NCI-H2107 treated with DMSO at 0.1 percent for 48 hours (cell line): Measurements from ENCODE around the gene HSD17B4.
A peak's percentile ranks its signal among the peaks of the same experiment; 100 is the strongest.
"Not testable (repeated sequence)": the region's sequence is repeated elsewhere in the genome, so short reads cannot be mapped to it uniquely, and the experiment has no call there.

Experiments used
- DNase-seq: peaks from one replicate; lab custom pipeline; 2025; ENCODE audit not compliant: unreplicated experiment; lab: John Stamatoyannopoulos, UW

The HSD17B4 gene, protein sequence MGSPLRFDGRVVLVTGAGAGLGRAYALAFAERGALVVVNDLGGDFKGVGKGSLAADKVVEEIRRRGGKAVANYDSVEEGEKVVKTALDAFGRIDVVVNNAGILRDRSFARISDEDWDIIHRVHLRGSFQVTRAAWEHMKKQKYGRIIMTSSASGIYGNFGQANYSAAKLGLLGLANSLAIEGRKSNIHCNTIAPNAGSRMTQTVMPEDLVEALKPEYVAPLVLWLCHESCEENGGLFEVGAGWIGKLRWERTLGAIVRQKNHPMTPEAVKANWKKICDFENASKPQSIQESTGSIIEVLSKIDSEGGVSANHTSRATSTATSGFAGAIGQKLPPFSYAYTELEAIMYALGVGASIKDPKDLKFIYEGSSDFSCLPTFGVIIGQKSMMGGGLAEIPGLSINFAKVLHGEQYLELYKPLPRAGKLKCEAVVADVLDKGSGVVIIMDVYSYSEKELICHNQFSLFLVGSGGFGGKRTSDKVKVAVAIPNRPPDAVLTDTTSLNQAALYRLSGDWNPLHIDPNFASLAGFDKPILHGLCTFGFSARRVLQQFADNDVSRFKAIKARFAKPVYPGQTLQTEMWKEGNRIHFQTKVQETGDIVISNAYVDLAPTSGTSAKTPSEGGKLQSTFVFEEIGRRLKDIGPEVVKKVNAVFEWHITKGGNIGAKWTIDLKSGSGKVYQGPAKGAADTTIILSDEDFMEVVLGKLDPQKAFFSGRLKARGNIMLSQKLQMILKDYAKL

GRCh38 chr5:119452373-119453039 lies at the start of gene HSD17B4:
TSS of gene HSD17B4 (plus strand) at chr5:119452497. CDS start at chr5:119452576, 79 bp downstream.
- peak; percentile 72 for DNase-seq

- no peak for DNase-seq
Measured at GRCh38 chr5:119402555-119402954, 49.7 kb upstream of the HSD17B4 start.

- DNase-seq: no peak
Measured at GRCh38 chr5:119404033-119404432, 48.3 kb upstream of the HSD17B4 start.

- no peak for DNase-seq
Measured at GRCh38 chr5:119405419-119405818, 46.9 kb upstream of the HSD17B4 start.

DNA sequence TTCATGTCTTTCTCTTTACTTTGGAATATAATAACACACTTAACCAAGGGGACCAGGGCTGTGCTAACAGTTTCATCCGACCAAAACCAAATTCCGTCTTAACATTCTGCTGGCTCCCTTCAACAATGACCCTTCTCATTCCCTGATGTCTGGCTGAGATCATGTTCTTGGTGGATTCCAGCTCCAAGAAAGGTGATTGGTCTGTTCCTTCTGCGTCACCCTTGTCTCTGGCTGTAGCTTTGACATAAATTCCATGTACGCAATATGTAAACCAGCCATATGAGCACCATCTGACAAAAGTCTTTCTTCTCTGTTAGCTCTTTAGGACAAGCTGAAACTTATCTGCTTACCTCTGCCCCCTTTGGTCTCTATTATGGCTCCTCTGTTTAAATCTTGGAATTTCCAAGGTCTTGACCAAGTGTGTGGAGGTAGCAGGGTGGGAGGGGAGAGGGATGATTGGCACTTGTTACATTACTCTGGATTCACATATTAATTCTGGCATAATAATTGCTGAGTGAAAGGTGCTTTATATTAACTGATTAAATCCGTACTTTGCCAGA lies 45.7 kb upstream of the HSD17B4 start:
- DNase-seq: no peak

DNA sequence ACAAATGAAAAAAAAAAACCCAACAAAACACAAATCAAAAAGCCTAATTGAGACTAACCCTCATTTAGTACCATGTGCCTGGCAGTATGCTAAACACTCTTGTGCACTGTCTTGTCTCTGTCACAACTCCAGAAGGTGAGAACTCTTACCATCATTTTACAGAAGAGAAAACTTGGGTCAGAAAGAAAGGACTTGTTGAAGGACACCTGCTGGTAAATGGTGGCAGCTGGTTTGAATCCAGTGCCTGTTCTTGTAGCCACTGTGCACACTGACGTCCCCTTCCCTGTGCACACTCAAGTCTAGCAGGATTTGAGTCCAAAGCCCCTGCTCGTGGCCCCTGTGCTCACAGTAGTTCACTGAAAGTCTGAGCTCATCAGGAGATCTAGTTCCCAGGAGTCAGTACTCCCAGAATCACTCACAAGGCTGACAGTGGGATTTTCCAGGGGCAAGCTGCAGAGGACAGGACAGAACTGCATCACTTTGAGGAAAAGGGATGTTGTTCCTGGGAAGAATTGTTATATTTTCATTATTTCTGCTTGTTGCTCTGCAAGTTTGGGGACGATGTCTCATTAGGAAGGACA lies 43.0 kb upstream of the HSD17B4 start:
- no peak for DNase-seq

GRCh38 chr5:119410448-119411159 lies 41.7 kb upstream of the HSD17B4 start:
- no peak for DNase-seq

DNA sequence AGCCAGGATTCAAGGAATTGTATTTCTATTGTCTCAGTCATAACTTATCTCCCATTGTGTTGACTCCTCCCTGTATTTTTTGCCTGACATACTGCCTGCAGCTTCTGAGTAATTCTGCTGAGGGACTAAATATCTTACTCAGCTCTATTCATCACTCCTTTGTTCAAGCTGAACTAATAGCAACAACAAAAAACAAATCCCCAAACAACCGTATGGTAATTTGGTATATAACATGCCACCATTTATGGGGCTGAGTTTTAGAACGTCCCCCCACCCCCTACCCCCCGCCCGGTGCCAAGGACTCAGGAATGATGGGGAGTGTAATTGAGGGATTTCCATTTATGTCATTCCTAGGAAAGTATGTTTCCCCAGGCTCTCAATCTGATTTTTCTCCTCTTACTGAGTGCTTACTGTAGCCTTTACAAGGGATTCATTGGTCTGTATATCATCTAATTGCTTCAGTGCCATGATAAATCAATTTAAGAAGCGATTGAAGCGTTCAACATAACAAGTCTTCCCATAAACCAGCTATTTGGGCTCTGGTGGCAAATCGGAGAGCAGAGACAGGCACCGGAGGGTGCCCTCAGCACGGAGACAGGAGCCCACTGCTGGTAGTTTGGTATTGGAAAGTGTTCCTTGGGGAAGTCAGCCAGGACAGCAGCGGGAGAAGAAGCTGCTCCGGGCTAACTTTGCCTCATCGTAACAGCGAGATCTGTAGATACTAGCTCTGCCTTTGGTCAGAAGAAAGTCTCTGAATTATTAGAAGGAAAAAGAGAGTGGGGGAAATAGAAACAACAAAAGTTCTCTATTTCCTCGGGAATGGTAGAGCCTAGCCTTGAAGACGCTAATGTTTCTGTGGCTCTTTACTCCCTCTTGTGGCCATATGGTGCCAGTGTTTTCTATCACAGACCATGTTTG lies 40.7 kb upstream of the HSD17B4 start:
- DNase-seq: peak; percentile 55

GRCh38 chr5:119412279-119413227 lies 39.7 kb upstream of the HSD17B4 start:
- no peak for DNase-seq

DNA sequence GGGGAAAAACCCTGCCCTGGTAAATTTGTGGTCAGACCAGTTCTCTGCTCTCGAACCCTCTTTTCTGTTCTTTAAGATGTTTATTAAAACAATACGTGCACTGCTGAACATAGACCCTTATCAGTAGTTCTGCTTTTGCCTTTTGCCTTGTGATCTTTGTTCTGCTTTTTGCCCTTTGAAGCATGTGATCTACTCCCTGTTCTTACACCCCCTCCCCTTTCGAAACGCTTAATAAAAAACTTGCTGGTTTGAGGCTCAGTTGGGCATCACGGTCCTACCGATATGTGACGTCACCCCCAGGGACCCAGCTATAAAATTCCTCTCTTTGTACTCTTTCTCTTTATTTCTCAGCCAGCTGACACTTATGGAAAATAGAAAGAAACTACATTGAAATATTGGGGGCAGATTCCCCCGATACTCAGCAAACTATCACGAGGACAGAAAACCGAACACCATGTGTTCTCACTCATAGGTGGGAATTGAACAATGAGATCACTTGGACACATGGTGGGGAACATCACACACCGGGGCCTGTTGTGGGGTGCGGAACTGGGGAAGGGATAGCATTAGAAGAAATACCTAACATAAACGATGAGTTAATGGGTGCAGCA lies 38.1 kb upstream of the HSD17B4 start:
- not testable (repeated sequence) for DNase-seq

DNA sequence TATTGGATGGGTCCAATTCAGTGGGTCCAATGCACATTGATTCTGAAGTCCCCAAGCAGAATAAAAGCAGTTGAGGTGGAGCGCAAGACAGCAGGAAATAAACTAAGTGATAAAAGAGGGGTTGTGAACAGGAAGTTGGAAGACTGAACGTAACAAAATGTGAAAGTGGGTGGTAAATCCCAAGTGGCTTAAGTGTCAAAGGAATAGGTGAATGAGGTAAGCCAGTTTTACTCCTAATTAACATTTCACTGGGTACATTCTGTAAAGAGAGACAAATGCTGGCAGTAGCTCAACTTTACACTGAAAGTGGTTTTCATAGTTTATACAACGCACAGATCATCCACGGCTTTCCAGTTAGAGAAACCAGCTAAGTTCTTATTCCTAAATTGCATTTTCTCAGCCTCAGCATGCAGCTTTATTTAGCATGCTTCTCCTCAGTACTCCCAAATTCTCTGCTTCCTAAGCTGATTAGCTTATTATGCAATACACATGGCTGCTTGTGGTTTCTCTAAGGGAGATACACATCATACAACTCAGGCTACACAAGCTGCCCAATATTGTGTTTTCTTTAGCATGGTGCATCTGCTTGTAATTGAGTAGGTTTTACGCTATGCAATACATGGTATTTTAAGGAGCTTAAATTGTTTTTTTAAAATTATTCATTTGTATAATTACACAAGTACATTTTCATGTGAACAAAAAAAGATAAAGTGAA lies 34.2 kb upstream of the HSD17B4 start:
- no peak for DNase-seq

GRCh38 chr5:119418606-119419100 lies 33.6 kb upstream of the HSD17B4 start:
- DNase-seq: no peak

GRCh38 chr5:119420169-119420568 lies 32.1 kb upstream of the HSD17B4 start:
- DNase-seq: no peak

- DNase-seq: no peak
Measured at GRCh38 chr5:119426057-119426456, 26.2 kb upstream of the HSD17B4 start.

GRCh38 chr5:119427060-119427459 lies 25.2 kb upstream of the HSD17B4 start:
- no peak for DNase-seq

DNA sequence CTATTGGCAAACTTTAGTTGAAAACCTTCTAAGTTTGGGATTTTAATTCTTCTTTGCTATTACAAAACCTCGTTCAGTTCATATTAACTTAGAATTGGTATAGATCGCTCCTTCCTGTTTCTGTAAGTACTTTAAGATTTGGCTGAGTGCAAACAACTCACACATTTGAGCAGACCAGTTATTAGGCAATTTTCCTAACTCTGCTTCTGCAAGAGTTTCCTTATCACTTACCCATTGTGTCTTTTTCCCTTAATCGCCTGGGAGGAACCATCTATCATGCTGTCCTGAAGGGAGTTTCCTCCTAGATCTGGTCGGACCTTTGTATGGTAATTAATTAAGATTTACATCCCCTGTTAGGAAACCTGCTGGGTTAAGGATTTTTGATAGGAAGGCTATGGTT lies 24.7 kb upstream of the HSD17B4 start:
- DNase-seq: not testable (repeated sequence)

DNA sequence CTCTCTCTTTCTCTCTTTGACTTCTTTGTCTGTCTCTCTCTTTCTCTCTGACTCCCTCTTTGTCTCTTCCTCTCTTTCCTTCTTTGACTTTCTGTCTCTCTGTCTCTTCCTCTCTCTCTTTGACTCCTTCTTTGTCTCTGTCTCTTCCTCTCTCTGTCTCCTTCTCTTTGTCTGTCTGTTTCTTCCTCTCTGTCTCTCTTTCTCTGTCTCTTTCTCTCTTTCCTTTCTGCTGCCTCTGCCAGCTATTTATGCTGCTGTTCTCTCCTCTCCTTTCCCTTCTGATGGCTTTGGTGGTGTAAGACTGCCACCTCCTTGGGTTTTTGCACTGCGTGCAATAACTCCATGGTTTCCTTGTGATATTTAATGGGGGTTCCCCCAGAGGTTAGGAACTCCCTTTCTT lies 24.1 kb upstream of the HSD17B4 start:
- not testable (repeated sequence) for DNase-seq
